Astrocyte (in vitro differentiated cells and primary cell): ENCODE results near the gene EIF3K. TPM values are rescaled to one million over a fixed set of nuclear protein-coding genes. Genes with fewer than 3 reads are reported as not detected.
"Not testable (repeated sequence)": the region's sequence is repeated elsewhere in the genome, so short reads cannot be mapped to it uniquely, and the experiment has no call there.

ENCODE experiments used
- DNase-seq: peaks from one replicate; pipeline ENCODE4 v3.0.0-alpha.2; 2010; ENCODE audit warnings: low read depth
- FAIRE-seq: peaks from 2 replicates; lab custom pipeline; 2011; peaks lifted over from hg19 to GRCh38; lab: Jason Lieb, UNC
- H2AFZ ChIP-seq: 2 replicates; pipeline ENCODE4 v1.6.0; 2012; ENCODE audit warnings: low read depth, low read length, inconsistent platforms
- H3K27ac ChIP-seq: 2 replicates; pipeline ENCODE4 v1.5.1; 2011; ENCODE audit warnings: low read depth, low read length, inconsistent platforms
- H3K27me3 ChIP-seq: 2 replicates; pipeline ENCODE4 v1.6.0; 2011; ENCODE audit warnings: low read length, inconsistent platforms; ENCODE audit not compliant: insufficient read depth
- H3K36me3 ChIP-seq: 2 replicates; pipeline ENCODE4 v1.5.1; 2011; ENCODE audit warnings: low read length, inconsistent platforms; ENCODE audit not compliant: insufficient read depth
- H3K4me1 ChIP-seq: 2 replicates; pipeline ENCODE4 v1.5.1; 2011; ENCODE audit warnings: low read length, inconsistent platforms; ENCODE audit not compliant: insufficient read depth
- H3K4me2 ChIP-seq: 2 replicates; pipeline ENCODE4 v1.6.0; 2012; ENCODE audit warnings: low read length, inconsistent platforms
- H3K4me3 ChIP-seq: 2 replicates; pipeline ENCODE4 v1.5.1; 2011; ENCODE audit warnings: low read depth, mild to moderate bottlenecking, low read length, inconsistent platforms; ENCODE audit not compliant: insufficient read depth
- H3K79me2 ChIP-seq: 2 replicates; pipeline ENCODE4 v1.6.0; 2012; ENCODE audit warnings: mild to moderate bottlenecking, low read length, inconsistent platforms; ENCODE audit not compliant: insufficient read depth
- H3K9ac ChIP-seq: 2 replicates; pipeline ENCODE4 v1.6.0; 2012; ENCODE audit warnings: mild to moderate bottlenecking, low read length, inconsistent platforms
- H3K9me3 ChIP-seq: 2 replicates; pipeline ENCODE4 v1.5.1; 2012; ENCODE audit warnings: low read depth, mild to moderate bottlenecking, low read length, inconsistent platforms; ENCODE audit not compliant: insufficient read depth
- H4K20me1 ChIP-seq: 2 replicates; pipeline ENCODE4 v1.6.0; 2012; ENCODE audit warnings: low read length, inconsistent platforms; ENCODE audit not compliant: insufficient read depth
- H3K27ac Mint-ChIP-seq: one replicate; pipeline ENCODE4 v1.8.0; 2021; ENCODE audit warnings: mild to moderate bottlenecking, mixed read lengths; ENCODE audit not compliant: unreplicated experiment
- H3K27me3 Mint-ChIP-seq: one replicate; pipeline ENCODE4 v1.8.0; 2021; ENCODE audit warnings: low read depth, mixed read lengths; ENCODE audit not compliant: unreplicated experiment
- H3K36me3 Mint-ChIP-seq: one replicate; pipeline ENCODE4 v1.8.0; 2021; ENCODE audit warnings: low read depth, mixed read lengths; ENCODE audit not compliant: unreplicated experiment
- H3K4me1 Mint-ChIP-seq: one replicate; pipeline ENCODE4 v1.8.0; 2021; ENCODE audit warnings: low read depth, mixed read lengths; ENCODE audit not compliant: unreplicated experiment
- H3K4me3 Mint-ChIP-seq: one replicate; pipeline ENCODE4 v1.8.0; 2021; ENCODE audit warnings: mild to moderate bottlenecking, moderate library complexity, mixed read lengths; ENCODE audit not compliant: unreplicated experiment
- H3K9me3 Mint-ChIP-seq: one replicate; pipeline ENCODE4 v1.8.0; 2021; ENCODE audit warnings: mild to moderate bottlenecking, mixed read lengths; ENCODE audit not compliant: unreplicated experiment
- EZH2 ChIP-seq: IDR thresholded peaks from 2 replicates; pipeline ENCODE4 v1.6.1; 2012; ENCODE audit warnings: mild to moderate bottlenecking, low read length, inconsistent platforms; ENCODE audit not compliant: insufficient read depth
- total RNA-seq: library from RNA; stranded (reverse); gene quantifications from 2 replicates; pipeline ENCODE4 v1.2.1, GENCODE V29; 2021
- TF ChIP-seq, protein P1 (sequence below): IDR thresholded peaks from 2 replicates; pipeline ENCODE4 v1.5.1; 2011; ENCODE audit warnings: low read depth, mild to moderate bottlenecking, inconsistent platforms, low read length, moderate library complexity; ENCODE audit not compliant: insufficient read depth

The EIF3K gene
- total RNA-seq, 1 donor from 2014 or later = 229 TPM

DNA sequence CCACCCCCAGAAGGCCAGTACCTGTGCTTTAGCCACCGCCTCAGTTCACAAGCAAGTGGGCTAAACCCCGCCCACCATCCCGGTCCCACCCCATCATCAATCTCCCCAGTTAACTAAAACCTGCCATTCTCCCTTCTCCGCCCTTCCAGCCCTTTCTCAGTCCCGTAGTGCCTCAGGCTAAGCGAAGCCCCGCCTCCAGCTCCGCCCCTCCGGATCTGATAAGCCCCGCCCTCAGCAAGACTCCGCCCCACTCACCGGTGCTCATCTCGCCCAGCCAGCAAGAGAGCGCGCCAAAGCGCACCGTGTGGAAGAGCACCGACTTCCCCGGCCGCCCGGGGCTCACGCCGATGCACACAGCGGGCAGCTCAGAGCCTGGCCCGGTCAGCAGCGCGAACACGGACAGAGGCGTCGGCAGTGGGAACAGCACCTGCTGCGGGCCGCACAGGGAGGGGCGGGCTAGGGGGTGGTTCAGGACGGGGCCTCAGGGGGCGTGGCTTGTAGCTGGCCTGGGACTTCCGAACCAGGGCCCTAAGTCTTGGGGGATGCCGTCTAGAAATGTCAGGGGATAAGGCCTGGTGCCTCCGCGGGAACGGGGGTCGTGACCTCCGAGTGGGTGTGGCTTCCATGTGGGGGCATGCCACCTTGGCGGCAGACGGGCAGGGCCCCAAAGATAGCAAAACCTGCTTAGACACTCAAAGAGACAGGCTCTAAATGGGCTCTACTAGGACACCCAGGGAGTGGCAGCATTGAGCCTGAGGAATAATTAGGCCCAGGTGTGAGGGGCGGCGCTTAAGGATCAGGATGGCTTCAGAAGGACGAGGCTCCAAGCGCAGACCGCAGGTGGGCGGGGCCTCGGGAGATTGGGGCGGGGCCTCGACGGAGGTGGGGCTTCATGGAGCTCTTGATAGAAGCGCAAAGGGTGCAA is 22.7 kb upstream of the EIF3K start:
- Histone ChIP-seq H2AFZ (peak overlapping the region; percentile 56), H3K27ac (no peak overlapping the region), H3K4me2 (peak overlapping the region; percentile 46), H3K4me3 (no peak overlapping the region), H3K9ac (no peak overlapping the region), H3K9me3 (no peaks in the 10 kb centered on the region), H3K36me3 (no peaks in the 10 kb centered on the region), H3K79me2 (no peaks in the 10 kb centered on the region), H4K20me1 (no peaks in the 10 kb centered on the region), H3K4me1 (no peaks in the 10 kb centered on the region), H3K27me3 (no peaks in the 10 kb centered on the region)
- FAIRE-seq = no peak
- TF ChIP-seq EZH2 = no peak
- TF ChIP-seq, protein P1, sequence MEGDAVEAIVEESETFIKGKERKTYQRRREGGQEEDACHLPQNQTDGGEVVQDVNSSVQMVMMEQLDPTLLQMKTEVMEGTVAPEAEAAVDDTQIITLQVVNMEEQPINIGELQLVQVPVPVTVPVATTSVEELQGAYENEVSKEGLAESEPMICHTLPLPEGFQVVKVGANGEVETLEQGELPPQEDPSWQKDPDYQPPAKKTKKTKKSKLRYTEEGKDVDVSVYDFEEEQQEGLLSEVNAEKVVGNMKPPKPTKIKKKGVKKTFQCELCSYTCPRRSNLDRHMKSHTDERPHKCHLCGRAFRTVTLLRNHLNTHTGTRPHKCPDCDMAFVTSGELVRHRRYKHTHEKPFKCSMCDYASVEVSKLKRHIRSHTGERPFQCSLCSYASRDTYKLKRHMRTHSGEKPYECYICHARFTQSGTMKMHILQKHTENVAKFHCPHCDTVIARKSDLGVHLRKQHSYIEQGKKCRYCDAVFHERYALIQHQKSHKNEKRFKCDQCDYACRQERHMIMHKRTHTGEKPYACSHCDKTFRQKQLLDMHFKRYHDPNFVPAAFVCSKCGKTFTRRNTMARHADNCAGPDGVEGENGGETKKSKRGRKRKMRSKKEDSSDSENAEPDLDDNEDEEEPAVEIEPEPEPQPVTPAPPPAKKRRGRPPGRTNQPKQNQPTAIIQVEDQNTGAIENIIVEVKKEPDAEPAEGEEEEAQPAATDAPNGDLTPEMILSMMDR = no peak
- Mint-ChIP-seq H3K36me3 (no peaks in the 10 kb centered on the region), H3K4me3 (no peak overlapping the region), H3K27me3 (peaks cover 24% of the 10 kb centered on the region), H3K4me1 (no peaks in the 10 kb centered on the region), H3K27ac (no peak overlapping the region), H3K9me3 (no peaks in the 10 kb centered on the region)
- DNase-seq = no peak

DNA sequence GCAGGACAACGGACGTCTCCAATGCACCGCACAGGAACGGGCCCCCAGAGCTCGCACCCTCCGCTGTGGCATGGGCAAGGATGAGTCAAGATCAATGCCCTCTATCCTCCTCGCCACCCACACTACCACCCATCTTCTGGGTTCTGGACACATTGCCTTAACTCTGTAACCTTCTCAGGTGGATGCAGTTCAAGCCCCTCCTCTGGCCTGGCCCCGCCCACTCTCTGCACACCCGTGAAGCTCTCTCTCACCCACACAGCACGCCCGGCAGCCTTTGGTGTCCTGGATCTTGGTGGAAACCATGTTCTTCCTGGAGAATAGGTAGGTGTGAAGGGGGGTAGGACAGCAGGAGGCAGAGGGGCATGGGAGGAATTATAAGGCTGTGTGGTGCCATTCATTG is 21.9 kb upstream of the EIF3K start:
- H3K36me3 ChIP-seq = no peaks in the 10 kb centered on the region
- H3K9me3 ChIP-seq = no peaks in the 10 kb centered on the region
- Mint-ChIP-seq H3K9me3 (no peaks in the 10 kb centered on the region), H3K4me1 (no peaks in the 10 kb centered on the region), H3K36me3 (no peaks in the 10 kb centered on the region), H3K4me3 (no peak overlapping the region), H3K27ac (no peak overlapping the region), H3K27me3 (peaks cover 27% of the 10 kb centered on the region)
- no peak overlapping the region for H3K4me3 ChIP-seq
- no peak overlapping the region for H3K9ac ChIP-seq
- H4K20me1 ChIP-seq = no peaks in the 10 kb centered on the region
- no peak overlapping the region for H3K27ac ChIP-seq
- no peaks in the 10 kb centered on the region for H3K4me1 ChIP-seq
- no peak for FAIRE-seq
- H3K27me3 ChIP-seq = no peaks in the 10 kb centered on the region
- no peaks in the 10 kb centered on the region for H3K79me2 ChIP-seq
- no peak for DNase-seq
- no peak overlapping the region for H2AFZ ChIP-seq
- no peak overlapping the region for H3K4me2 ChIP-seq
- TF ChIP-seq, protein P1 = no peak
- TF ChIP-seq EZH2 = no peak

DNA sequence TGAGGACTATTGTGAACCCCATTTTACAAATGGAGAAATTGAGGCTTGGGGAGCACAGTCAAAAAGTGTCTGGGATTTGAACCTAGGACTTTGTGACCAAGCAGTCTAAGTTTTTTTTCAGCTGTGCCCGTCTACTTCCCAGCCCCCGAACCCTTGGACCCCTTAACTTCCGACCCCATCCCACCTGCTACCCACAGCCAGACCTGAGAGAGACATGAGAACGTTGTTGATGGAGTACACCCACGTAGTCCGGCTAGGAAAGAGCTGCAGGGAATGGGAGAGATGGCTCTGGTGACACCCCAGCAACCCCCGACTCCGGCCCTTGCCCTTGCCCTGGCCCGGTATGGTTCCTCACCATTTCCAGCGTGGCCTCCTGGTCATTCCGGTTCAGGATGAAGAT is 19.3 kb upstream of the EIF3K start:
- TF ChIP-seq EZH2 = no peak
- TF ChIP-seq, protein P1 = no peak
- Histone ChIP-seq H3K36me3 (no peaks in the 10 kb centered on the region), H2AFZ (no peak overlapping the region), H3K27me3 (no peaks in the 10 kb centered on the region), H3K4me3 (no peak overlapping the region), H3K9ac (no peak overlapping the region), H3K27ac (no peak overlapping the region), H3K79me2 (no peaks in the 10 kb centered on the region), H3K9me3 (no peaks in the 10 kb centered on the region), H3K4me1 (no peaks in the 10 kb centered on the region), H3K4me2 (no peak overlapping the region), H4K20me1 (no peaks in the 10 kb centered on the region)
- Mint-ChIP-seq H3K27ac (no peak overlapping the region), H3K36me3 (no peaks in the 10 kb centered on the region), H3K9me3 (no peaks in the 10 kb centered on the region), H3K4me1 (no peaks in the 10 kb centered on the region), H3K4me3 (peak overlapping the region; percentile 21), H3K27me3 (peaks cover 27% of the 10 kb centered on the region)
- DNase-seq = no peak
- FAIRE-seq = no peak

DNA sequence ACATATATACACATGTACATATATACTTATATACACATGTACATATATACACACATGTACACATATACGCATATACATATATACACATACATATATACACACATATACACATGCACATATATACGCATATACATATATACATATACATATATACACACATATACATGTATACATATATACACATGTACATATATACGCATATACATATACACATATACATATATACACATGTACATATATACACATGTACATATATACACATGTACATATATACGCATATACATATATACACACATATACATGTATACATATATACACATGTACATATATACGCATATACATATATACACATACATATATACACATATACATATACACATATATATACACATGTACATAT is 16.1 kb upstream of the EIF3K start:
- not testable (repeated sequence) for H3K79me2 ChIP-seq, H3K4me2 ChIP-seq, H3K4me3 ChIP-seq, DNase-seq, FAIRE-seq, H2AFZ ChIP-seq, H3K27ac Mint-ChIP-seq, H3K4me1 ChIP-seq, H3K36me3 ChIP-seq, H4K20me1 ChIP-seq, H3K4me3 Mint-ChIP-seq, H3K9ac ChIP-seq, H3K27ac ChIP-seq, H3K36me3 Mint-ChIP-seq, H3K9me3 ChIP-seq, H3K27me3 ChIP-seq, H3K9me3 Mint-ChIP-seq, H3K4me1 Mint-ChIP-seq
- H3K27me3 Mint-ChIP-seq = peaks cover 14% of the 10 kb centered on the region
